Activated naive CD8-positive, alpha-beta T cell treated with anti-CD3 and anti-CD28 coated beads for 36 hours (primary cell): ENCODE data around the gene WNK1. TPM values are rescaled to one million over a fixed set of nuclear protein-coding genes. Genes with fewer than 3 reads are reported as not detected.
"Not testable (repeated sequence)": the region's sequence is repeated elsewhere in the genome, so short reads cannot be mapped to it uniquely, and the experiment has no call there.

ENCODE experiments used
- DNase-seq: peaks from one replicate; pipeline ENCODE4 v3.0.0; 2021
- H3K27ac Mint-ChIP-seq: one replicate; pipeline ENCODE4 v1.8.0; 2022; ENCODE audit warnings: mild to moderate bottlenecking, moderate library complexity, mixed read lengths
- H3K27me3 Mint-ChIP-seq: one replicate; pipeline ENCODE4 v1.8.0; 2022; ENCODE audit warnings: mild to moderate bottlenecking, mixed read lengths
- H3K36me3 Mint-ChIP-seq: one replicate; pipeline ENCODE4 v1.8.0; 2021; ENCODE audit warnings: mild to moderate bottlenecking, mixed read lengths
- H3K4me1 Mint-ChIP-seq: one replicate; pipeline ENCODE4 v1.8.0; 2021; ENCODE audit warnings: mixed read lengths
- H3K4me3 Mint-ChIP-seq: one replicate; pipeline ENCODE4 v1.8.0; 2022; ENCODE audit warnings: mild to moderate bottlenecking, moderate library complexity, mixed read lengths
- H3K9me3 Mint-ChIP-seq: one replicate; pipeline ENCODE4 v1.8.0; 2022; ENCODE audit warnings: mixed read lengths
- total RNA-seq, 2 experiments: library from RNA; stranded (reverse); gene quantifications; one replicate each; pipeline ENCODE4 v1.2.3, GENCODE V29; 2021

Gene WNK1
- total RNA-seq, 2 experiments from 2014 or later, result 117 to 118 TPM

GRCh38 chr12:754851-755562 lies 2.6 kb downstream of the WNK1 start:
- H3K4me3 Mint-ChIP-seq, result peak overlapping the region; percentile 95
- DNase-seq, result no peak
- peak overlapping the region; percentile 76 for H3K27ac Mint-ChIP-seq
- peaks cover 46% of the 10 kb centered on the region for H3K36me3 Mint-ChIP-seq
- no peaks in the 10 kb centered on the region for H3K27me3 Mint-ChIP-seq
- peaks cover 35% of the 10 kb centered on the region for H3K4me1 Mint-ChIP-seq
- H3K9me3 Mint-ChIP-seq, result no peaks in the 10 kb centered on the region

GRCh38 chr12:759628-760027 lies 7.2 kb downstream of the WNK1 start:
- Mint-ChIP-seq H3K4me3 (peak overlapping the region; percentile 26), H3K27me3 (no peaks in the 10 kb centered on the region), H3K9me3 (peaks cover 1% of the 10 kb centered on the region), H3K36me3 (peaks cover 55% of the 10 kb centered on the region), H3K27ac (no peak overlapping the region), H3K4me1 (peaks cover 56% of the 10 kb centered on the region)
- DNase-seq, result no peak

- Mint-ChIP-seq H3K27ac (no peak overlapping the region), H3K4me1 (peaks cover 54% of the 10 kb centered on the region), H3K36me3 (peaks cover 43% of the 10 kb centered on the region), H3K4me3 (no peak overlapping the region), H3K9me3 (peaks cover 1% of the 10 kb centered on the region), H3K27me3 (no peaks in the 10 kb centered on the region)
- no peak for DNase-seq
Measured at GRCh38 chr12:761256-761655, 8.9 kb downstream of the WNK1 start.

- Mint-ChIP-seq H3K36me3 (peaks cover 34% of the 10 kb centered on the region), H3K4me1 (peaks cover 46% of the 10 kb centered on the region), H3K4me3 (no peak overlapping the region), H3K9me3 (peaks cover 1% of the 10 kb centered on the region), H3K27ac (peak overlapping the region; percentile 21), H3K27me3 (no peaks in the 10 kb centered on the region)
- DNase-seq, result no peak
Measured at GRCh38 chr12:765840-766239, 13.5 kb downstream of the WNK1 start.

GRCh38 chr12:768434-768833 lies 16.1 kb downstream of the WNK1 start:
- no peak for DNase-seq
- no peaks in the 10 kb centered on the region for H3K27me3 Mint-ChIP-seq
- no peak overlapping the region for H3K4me3 Mint-ChIP-seq
- no peak overlapping the region for H3K27ac Mint-ChIP-seq
- peaks cover 20% of the 10 kb centered on the region for H3K36me3 Mint-ChIP-seq
- H3K4me1 Mint-ChIP-seq, result peaks cover 45% of the 10 kb centered on the region
- no peaks in the 10 kb centered on the region for H3K9me3 Mint-ChIP-seq

GRCh38 chr12:770479-770878 lies 18.1 kb downstream of the WNK1 start:
- DNase-seq, result no peak
- H3K36me3 Mint-ChIP-seq, result peaks cover 14% of the 10 kb centered on the region
- H3K9me3 Mint-ChIP-seq, result no peaks in the 10 kb centered on the region
- H3K27ac Mint-ChIP-seq, result no peak overlapping the region
- no peaks in the 10 kb centered on the region for H3K27me3 Mint-ChIP-seq
- H3K4me3 Mint-ChIP-seq, result no peak overlapping the region
- H3K4me1 Mint-ChIP-seq, result peaks cover 48% of the 10 kb centered on the region

- DNase-seq, result no peak
- Mint-ChIP-seq H3K27me3 (no peaks in the 10 kb centered on the region), H3K9me3 (no peaks in the 10 kb centered on the region), H3K4me3 (no peak overlapping the region), H3K27ac (no peak overlapping the region), H3K36me3 (peaks cover 19% of the 10 kb centered on the region), H3K4me1 (peaks cover 52% of the 10 kb centered on the region)
Measured at GRCh38 chr12:772056-772697, 19.8 kb downstream of the WNK1 start.

GRCh38 chr12:774051-774614 lies 21.8 kb downstream of the WNK1 start:
- Mint-ChIP-seq H3K36me3 (peaks cover 13% of the 10 kb centered on the region), H3K4me1 (peaks cover 59% of the 10 kb centered on the region), H3K4me3 (no peak overlapping the region), H3K27ac (no peak overlapping the region), H3K9me3 (no peaks in the 10 kb centered on the region), H3K27me3 (no peaks in the 10 kb centered on the region)
- DNase-seq, result no peak

GRCh38 chr12:775973-776771 lies 23.8 kb downstream of the WNK1 start:
- DNase-seq, H3K27me3 Mint-ChIP-seq, H3K4me3 Mint-ChIP-seq, H3K27ac Mint-ChIP-seq, H3K9me3 Mint-ChIP-seq: not testable (repeated sequence)
- Mint-ChIP-seq H3K4me1 (peaks cover 67% of the 10 kb centered on the region), H3K36me3 (peaks cover 13% of the 10 kb centered on the region)

GRCh38 chr12:776772-777373 lies 24.5 kb downstream of the WNK1 start:
- H3K27ac Mint-ChIP-seq, result peak overlapping the region; percentile 62
- H3K4me3 Mint-ChIP-seq, H3K27me3 Mint-ChIP-seq, DNase-seq, H3K9me3 Mint-ChIP-seq: not testable (repeated sequence)
- H3K4me1 Mint-ChIP-seq, result peaks cover 70% of the 10 kb centered on the region
- peaks cover 13% of the 10 kb centered on the region for H3K36me3 Mint-ChIP-seq

- Mint-ChIP-seq H3K4me1 (peaks cover 73% of the 10 kb centered on the region), H3K36me3 (peaks cover 13% of the 10 kb centered on the region), H3K4me3 (no peak overlapping the region), H3K9me3 (no peaks in the 10 kb centered on the region), H3K27ac (no peak overlapping the region), H3K27me3 (no peaks in the 10 kb centered on the region)
- no peak for DNase-seq
Measured at GRCh38 chr12:777550-778047, 25.2 kb downstream of the WNK1 start.

- Mint-ChIP-seq H3K36me3 (peaks cover 13% of the 10 kb centered on the region), H3K27ac (peak overlapping the region; percentile 16), H3K9me3 (no peaks in the 10 kb centered on the region), H3K4me1 (peaks cover 66% of the 10 kb centered on the region), H3K4me3 (peak overlapping the region; percentile 47), H3K27me3 (no peaks in the 10 kb centered on the region)
- no peak for DNase-seq
Measured at GRCh38 chr12:778615-779014, 26.2 kb downstream of the WNK1 start.

- Mint-ChIP-seq H3K36me3 (peaks cover 13% of the 10 kb centered on the region), H3K27ac (no peak overlapping the region), H3K27me3 (no peaks in the 10 kb centered on the region), H3K9me3 (no peaks in the 10 kb centered on the region), H3K4me1 (peaks cover 64% of the 10 kb centered on the region), H3K4me3 (peak overlapping the region; percentile 53)
- no peak for DNase-seq
Measured at GRCh38 chr12:779745-780734, 27.7 kb downstream of the WNK1 start.
